VCaP (cell line): Measurements from ENCODE around the gene TMEM138.

ENCODE experiments used
- H3K27ac ChIP-seq: fragments of 450-650 bp; 2 replicates; pipeline ENCODE4 v1.5.1; 2017
- TF ChIP-seq, protein P1 (sequence below): fragments of 450-650 bp; conservative IDR thresholded peaks from 2 replicates; pipeline ENCODE4 v1.5.1; 2017; ENCODE audit warnings: mild to moderate bottlenecking, moderate library complexity

The TMEM138 gene

DNA sequence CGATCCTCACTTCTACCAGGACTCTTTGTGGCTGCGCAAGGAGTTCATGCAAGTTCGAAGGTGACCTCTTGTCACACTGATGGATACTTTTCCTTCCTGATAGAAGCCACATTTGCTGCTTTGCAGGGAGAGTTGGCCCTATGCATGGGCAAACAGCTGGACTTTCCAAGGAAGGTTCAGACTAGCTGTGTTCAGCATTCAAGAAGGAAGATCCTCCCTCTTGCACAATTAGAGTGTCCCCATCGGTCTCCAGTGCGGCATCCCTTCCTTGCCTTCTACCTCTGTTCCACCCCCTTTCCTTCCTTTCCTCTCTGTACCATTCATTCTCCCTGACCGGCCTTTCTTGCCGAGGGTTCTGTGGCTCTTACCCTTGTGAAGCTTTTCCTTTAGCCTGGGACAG is 6.5 kb downstream of the TMEM138 start:
- TF ChIP-seq, protein P1, sequence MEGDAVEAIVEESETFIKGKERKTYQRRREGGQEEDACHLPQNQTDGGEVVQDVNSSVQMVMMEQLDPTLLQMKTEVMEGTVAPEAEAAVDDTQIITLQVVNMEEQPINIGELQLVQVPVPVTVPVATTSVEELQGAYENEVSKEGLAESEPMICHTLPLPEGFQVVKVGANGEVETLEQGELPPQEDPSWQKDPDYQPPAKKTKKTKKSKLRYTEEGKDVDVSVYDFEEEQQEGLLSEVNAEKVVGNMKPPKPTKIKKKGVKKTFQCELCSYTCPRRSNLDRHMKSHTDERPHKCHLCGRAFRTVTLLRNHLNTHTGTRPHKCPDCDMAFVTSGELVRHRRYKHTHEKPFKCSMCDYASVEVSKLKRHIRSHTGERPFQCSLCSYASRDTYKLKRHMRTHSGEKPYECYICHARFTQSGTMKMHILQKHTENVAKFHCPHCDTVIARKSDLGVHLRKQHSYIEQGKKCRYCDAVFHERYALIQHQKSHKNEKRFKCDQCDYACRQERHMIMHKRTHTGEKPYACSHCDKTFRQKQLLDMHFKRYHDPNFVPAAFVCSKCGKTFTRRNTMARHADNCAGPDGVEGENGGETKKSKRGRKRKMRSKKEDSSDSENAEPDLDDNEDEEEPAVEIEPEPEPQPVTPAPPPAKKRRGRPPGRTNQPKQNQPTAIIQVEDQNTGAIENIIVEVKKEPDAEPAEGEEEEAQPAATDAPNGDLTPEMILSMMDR, result no peak

GRCh38 chr11:61369372-61370348 is 7.5 kb downstream of the TMEM138 start:
- peak overlapping the region; percentile 96 for H3K27ac ChIP-seq
- TF ChIP-seq, protein P1, result no peak

More for the DNA sequence above, 6.5 kb downstream of the TMEM138 start:
- H3K27ac ChIP-seq, result peak overlapping the region; percentile 96

GRCh38 chr11:61370349-61371005 is 8.3 kb downstream of the TMEM138 start:
- peak overlapping the region; percentile 96 for H3K27ac ChIP-seq
- TF ChIP-seq, protein P1, result no peak

DNA sequence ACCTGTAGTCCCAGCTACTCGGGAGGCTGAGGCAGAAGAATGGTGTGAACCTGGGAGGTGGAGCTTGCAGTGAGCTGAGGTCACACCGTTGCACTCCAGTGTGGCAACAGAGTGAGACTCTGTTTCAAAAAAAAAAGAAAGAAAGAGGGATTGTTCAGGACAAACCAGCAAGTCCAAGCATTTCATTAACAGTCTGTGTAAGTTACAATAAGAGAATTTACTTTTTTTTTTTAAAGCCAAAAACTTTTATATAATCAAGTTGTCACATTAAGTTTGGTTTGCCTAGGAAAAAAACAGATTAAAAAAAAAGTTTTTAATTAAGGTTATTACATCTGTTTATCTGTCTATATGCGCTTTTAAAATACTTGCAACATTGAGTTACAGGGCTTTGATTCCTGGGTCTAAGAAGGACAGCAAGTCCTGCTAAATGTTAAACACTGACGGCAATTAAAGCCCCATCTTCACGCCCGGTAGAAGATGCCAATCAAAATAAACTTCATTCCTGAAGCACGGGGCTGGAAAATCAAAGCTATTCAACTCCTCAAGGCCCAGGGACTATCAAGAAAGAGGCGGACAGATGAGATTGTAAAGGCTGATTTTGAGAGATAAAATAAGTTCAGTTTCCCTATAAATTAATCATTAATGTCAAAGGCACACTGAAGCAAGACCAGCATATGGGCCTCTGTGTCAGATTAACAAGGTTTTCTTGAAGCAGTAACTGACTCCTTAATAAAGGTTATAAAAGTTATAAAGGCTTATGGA is 10.7 kb downstream of the TMEM138 start:
- H3K27ac ChIP-seq, result peak overlapping the region; percentile 85
- TF ChIP-seq, protein P1, result no peak

DNA sequence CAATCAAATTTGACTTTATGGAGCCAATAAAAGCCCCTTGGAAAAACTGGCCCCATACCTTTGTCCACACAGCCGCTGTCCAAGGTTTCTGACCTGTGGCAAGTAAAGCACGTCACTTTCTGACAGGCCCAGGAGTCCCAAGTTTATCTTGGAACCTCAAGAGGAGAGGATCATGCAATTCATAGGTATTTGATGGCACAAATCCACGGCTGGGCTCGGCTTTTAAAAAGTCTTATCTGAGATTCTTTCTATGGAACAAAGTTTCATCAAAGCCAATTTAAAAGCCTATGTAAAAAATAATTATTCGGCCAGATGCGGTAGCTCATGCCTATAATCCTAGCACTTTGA is 13.6 kb downstream of the TMEM138 start:
- TF ChIP-seq, protein P1, result no peak
- H3K27ac ChIP-seq, result peak overlapping the region; percentile 85

DNA sequence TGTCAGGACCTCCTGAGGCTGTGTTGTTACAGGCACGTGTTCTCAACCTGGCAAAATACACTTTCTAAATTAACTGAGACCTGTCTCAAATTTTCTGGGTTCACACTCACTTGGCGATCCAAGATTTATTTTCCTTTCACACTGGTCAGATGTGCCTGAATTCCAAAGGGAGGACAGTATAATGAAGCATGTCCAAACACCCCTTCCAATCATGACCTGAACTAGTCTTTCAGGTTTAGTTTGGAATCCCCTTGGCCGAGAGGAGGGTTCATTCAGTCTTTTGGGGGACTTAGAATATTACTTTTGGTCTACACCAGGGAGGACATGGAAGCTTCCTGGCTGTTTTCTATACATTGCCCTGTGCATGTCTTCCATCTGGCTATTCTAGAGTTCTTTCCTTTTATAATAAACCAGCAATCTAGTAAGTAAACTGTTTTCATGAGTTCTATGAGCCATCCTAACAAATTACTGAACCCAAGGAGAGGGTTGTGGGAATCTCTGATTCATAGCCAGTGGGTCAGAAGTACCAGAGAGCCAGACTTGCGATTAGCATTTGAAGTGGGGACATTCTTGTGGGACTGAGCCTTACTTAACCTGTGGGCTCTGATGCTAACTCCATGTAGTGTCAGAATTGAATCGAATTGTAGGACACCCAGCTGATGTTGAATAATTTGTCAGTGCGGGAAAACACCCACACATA is 15.4 kb downstream of the TMEM138 start:
- TF ChIP-seq, protein P1, result no peak
- peak overlapping the region; percentile 85 for H3K27ac ChIP-seq
